Fibroblast of skin of abdomen (primary cell): ENCODE results near the gene ZNF629.

Experiments
- DNase-seq: peaks from one replicate; pipeline ENCODE4 v3.0.0-alpha.2; 2013

The ZNF629 gene

DNA sequence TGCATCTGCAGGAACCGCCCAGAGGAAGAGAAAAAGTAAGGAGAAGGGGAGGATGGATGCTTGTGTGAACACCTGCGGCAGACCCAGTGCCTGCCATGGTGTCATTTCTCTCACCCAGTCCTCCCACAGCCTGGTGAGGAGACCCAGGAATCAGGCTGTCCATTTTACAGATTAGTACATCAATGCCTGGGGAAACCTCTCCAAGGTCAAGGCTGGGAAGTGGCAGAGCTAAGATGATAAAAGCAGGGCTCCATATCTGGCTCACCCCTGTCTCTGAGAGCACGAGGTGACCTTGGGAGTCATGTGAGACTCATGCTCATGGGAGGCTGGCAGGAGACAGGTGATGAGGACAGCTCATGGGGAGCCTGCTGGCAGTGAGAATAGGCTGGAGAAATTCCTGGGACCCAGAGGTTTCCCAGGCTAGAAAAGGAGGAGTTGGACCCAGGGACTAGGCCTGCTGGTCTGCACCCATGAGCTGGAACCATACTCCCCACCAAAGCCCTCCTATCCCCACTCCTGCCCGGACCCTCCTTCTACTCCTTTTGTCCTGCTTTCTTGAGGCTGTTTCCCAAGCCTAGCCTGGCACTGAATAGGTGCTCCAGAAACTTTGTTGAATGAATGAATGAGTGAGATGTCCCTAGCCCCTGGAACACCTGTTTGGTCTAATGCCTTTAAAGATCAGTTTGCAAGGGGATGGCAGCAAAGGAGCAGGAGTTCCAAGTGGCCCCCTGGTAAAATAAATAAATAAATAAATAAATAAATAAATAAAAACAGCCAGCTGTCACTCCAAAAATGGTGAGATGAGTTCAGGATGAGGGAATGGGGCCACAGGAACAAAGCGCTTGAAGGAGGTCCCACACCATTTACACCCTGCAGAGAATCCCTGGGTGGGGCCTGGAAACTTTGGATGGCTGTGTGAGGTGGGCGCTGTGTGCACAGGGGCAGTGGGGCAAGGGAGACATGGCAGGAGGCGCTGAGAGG lies 1.6 kb downstream of the ZNF629 start:
- DNase-seq: no peak

- DNase-seq: no peak
Observed at GRCh38 chr16:30784215-30784614, 2.8 kb downstream of the ZNF629 start.

GRCh38 chr16:30783280-30784109 lies 3.5 kb downstream of the ZNF629 start:
- DNase-seq: no peak

DNA sequence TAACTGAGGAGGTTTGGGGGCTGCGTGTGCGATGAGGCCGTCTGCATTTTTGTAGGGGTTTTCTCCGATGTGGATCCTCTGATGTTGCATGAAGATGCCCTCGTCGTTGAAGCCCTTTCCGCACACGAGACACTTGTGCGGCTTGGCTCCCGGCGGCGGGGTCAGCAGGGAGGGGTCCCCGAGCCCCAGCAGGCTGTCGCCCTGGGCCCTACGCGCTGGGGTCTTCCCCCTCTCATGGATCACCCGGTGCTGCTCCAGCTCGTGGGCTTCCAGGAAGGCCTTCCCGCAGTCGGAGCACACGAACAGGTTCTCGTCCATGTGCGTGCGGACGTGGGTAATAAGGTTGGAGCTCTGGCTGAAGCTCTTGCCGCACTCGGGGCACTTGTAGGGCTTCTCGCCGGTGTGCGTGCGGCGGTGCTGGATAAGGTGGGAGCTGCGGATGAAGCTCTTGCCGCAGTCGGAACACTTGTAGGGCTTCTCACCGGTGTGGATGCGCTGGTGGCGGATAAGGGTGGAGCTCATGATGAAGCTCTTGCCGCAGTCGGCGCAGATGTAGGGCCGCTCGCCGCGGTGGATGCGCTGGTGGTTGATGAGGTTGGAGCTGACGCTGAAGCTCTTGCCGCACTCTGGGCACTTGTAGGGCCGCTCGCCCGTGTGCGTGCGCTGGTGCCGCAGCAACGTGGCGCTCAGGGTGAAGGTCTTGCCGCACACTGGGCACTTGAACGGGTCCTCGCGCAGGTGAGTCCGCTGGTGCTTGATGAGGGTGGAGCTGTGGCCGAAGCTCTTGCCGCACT lies 4.3 kb downstream of the ZNF629 start:
- no peak for DNase-seq

DNA sequence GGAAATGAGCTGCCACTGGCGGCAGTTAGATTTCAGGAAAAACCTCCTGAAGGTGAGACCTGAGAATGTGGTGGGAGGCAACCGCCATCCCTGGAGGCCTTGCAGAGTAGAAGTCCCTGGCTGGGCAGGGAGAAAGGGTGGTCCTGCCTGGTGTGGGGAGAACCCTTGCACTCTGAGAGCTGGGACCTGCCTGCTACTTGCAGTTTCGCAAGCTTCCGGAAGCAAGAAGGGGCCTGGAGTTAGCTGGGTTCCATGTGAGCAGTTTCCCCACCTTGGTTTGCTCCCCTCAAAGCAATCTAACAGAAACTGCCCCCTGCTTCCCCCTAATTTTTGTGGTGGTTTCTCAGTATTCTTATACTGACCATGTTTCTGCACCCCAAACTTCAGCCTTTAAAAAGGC lies 6.5 kb downstream of the ZNF629 start:
- no peak for DNase-seq

DNA sequence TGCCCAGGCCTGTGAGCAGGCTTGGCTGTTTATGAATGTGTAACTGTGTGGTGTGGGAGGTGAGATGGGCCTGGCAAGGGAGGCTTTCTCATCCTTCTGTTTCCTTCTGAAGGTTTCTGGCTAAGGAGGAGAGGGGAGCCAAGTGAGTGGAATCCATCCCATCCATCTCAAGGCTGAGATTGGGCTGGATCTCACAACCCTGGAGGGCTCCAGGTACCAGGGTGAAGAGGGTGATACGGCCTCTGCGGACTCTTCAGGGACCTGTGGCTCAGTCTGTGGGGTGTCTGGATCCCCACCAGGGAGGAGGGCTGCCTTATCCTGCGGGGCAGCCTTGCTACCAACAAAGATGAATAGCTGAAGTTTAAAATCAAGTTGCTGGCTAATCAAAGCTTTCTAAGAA lies 7.0 kb downstream of the ZNF629 start:
- DNase-seq: no peak

DNA sequence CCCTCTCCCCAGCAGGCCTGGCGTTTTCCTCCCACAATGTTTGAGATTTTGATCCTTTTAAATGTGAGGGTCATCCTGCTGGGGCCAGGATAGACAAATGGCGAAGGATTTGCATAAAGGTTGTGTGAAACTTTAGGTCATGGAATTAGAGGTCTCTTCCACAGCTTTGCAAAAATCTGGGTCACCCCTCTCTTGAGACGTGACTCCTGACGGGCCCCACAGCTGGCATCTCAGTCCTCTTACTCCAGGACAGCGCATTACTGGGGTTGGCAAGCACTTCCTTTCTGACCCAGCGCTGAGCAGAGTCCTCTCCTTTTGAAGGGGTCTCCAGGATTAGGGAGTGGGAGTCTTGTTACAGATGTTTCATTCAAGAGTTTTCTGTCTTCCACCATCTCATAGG lies 7.4 kb downstream of the ZNF629 start:
- DNase-seq: no peak

DNA sequence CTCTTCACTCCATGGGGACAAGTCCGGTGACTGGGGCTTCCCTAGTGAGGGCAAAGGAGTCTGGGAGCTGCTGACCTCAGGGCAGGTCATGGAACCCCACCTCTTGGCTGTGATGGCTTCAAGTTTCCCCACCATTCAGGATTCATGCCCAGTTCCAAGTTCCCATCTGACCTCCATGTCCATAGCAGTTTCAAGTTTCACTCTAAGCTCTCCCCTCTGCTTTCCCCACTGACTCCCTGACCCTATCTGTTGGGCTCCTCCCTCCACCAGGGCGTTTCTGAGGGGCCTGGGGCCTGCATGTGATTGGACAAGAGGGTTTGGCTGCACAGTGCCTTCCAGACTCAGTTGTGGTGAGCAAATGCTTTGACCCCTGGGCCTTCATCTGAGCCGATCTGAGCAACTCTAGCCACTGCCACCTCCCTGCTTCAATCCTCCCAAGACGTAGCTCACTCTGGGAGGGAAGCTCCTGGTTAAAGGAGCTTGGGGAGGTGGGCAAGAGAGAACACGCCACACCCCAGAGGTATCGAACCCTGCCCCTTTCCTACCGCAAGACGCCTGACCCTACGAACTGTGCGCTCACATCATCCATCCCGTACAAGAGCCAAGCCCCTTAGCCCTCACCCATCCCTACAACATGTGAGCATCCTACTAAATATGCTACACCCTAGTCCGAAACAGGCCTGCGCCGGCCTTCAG lies 8.3 kb downstream of the ZNF629 start:
- DNase-seq: no peak

- DNase-seq: no peak
Observed at GRCh38 chr16:30777591-30778297, 9.3 kb downstream of the ZNF629 start.

DNA sequence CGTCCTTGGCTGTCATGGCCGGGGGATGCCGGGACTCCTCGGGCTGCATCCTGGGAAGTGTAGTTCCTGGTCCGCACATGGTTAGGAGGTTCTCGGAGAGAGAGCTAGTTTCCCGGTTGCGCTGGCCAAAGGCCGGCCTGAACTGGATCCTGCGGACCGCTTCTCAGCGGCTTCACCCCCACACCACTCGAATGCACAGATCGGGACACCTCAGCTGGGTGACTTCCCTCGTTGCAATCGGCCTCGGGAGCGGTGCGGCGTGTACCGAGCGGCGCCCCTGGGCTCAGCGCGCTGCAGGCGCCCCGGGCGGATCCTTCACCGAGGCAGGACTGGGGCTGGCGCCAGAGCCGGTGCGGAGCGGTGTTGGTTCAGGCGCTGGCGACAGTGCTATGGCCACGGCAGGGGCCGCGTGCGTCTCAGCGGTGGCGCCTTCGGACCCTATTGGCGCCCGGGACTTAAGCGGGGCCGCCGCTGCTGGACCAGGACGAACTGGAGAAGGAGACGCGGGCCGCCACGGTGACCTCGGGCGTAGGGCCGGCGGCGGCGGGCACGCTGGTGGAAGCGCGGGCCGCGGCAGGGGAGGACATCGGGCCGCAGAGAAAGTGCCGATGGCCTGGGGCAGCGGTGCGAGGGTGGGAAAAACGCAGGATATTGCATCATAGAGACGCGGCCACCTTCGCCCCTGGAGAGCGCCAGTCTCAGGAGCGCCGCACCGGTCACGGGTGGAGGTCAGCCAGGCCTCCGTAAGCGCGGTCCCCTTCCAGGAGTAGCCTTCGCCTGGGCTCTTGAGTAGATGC lies 11.4 kb downstream of the ZNF629 start:
- DNase-seq: peak; percentile 84

DNA sequence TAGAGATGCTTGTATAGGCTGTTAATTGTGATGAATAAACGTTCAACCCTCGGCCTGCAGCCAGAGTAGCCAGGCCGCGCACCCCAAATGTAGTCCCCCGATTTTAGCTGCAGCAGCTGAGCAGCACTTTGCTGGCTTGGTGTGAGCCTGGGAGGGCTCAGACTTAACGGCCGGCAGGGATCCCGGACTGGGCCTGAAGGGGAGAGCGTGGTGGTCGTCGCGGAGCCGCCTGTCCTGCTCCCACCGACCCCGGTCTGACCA lies 11.9 kb downstream of the ZNF629 start:
- no peak for DNase-seq

DNA sequence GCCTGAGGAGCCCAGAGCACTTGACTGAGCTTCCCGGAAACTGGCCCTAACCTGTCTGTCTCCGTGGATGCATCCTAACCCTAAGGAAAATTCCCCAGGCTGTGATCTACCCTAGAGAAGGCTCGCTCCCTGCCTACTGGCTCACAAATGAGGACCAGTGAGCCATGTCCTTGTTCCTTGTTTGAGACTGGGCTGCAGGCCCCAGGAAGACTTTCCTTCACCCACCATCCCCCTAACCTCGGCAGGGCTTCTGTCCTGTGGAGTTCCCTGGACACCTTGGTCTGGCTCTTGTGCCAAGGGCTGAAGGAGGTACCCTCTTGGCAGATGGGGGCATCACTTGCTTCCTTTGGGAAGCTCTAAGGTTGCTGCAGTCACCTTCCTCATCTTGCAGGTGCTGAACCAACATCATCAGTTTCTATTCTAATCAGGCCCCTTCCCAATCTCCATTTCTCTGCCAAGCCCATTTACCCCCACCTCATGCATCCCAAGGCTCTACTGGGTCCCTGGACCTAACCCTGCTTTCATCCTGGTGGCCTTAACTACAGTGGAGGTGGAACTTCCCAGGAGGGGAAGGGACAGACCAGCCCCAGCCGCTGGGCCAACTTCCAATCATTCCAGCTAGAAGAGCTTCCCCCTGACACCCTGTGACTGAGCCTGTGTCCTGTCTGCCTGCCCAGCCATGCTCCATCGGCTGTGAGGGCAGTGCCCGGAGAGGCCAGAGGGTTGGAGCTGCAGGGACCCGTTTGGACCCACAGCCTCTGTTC lies 12.5 kb downstream of the ZNF629 start:
- DNase-seq: no peak

DNA sequence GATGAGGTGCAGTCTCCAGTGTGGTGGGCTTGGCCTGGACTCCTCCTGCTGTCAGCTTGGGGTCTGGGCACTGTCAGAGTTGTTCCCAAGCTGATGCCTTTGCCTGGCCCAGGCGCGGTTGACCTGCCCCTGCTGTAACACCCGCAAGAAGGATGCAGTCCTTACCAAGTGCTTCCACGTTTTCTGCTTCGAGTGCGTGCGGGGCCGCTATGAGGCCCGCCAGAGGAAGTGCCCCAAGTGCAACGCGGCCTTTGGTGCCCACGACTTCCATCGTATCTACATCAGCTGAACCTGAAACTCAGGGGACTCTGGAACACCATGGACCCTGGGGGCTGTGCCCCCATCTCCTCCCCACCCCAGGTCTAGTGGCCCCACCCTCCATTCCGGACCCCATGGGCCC lies 13.2 kb downstream of the ZNF629 start:
- no peak for DNase-seq

GRCh38 chr16:30771726-30772125 lies 15.3 kb downstream of the ZNF629 start:
- DNase-seq: no peak

- no peak for DNase-seq
Observed at GRCh38 chr16:30769379-30770089, 17.5 kb downstream of the ZNF629 start.

DNA sequence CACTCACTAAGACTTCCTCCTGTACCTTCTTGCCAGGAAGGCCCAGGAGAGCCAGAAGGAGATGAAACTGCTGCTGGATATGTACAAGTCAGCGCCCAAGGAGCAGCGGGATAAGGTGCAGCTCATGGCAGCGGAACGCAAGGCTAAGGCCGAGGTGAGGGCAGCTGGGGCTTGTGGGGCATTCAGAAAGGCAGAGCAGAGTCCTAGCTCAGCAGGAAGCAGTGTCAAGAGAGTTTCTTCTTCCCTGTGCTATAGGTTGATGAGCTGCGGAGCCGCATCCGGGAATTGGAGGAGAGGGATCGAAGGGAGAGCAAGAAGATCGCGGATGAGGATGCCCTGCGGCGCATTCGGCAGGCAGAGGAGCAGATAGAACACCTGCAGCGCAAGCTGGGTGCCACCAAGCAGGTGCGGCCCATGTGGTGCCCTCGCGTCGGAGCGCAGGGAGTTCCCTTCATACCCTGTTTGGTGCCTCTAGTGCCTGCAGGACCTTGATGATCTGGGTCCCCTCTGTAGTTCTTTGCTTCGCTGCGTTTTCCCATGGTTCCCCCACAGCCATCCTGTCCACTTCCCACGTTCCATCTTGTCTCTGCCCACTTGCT lies 18.3 kb downstream of the ZNF629 start:
- no peak for DNase-seq

DNA sequence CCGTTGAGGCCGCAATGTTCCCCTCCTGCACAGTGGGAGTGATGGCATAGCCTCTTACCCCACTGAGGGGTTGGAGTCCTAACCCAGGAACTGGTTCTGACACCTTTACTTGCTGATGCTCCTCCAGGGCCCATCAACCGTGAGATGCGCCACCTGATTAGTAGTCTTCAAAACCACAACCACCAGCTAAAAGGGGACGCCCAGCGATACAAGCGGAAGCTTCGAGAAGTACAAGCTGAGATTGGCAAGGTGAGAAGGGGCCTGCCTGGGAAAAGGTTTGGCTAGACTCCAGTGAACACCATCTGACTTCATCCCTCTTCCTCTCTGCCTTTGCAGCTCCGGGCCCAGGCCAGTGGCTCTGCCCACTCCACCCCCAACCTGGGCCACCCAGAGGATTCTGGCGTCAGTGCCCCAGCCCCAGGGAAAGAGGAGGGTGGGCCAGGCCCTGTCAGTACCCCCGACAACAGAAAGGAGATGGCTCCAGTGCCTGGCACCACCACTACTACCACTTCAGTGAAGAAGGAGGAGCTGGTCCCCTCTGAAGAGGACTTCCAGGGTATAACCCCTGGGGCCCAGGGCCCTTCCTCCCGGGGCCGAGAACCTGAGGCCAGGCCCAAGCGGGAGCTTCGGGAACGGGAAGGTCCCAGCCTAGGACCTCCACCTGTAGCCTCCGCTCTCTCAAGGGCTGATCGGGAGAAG lies 19.1 kb downstream of the ZNF629 start:
- DNase-seq: no peak

- DNase-seq: no peak
Observed at GRCh38 chr16:30766933-30767284, 20.1 kb downstream of the ZNF629 start.
